Measurements from ENCODE around the gene ZNF804A. TPM values are rescaled to one million over a fixed set of nuclear protein-coding genes. Genes with fewer than 3 reads are reported as not detected.
"Not testable (repeated sequence)": the region's sequence is repeated elsewhere in the genome, so short reads cannot be mapped to it uniquely, and the experiment has no call there.

The ZNF804A gene
- total RNA-seq, 4 donors from 2014 or later = 0.27 to 7.9 (median 1.4) TPM; not detected in 1

- H3K36me3 ChIP-seq = no peaks in the 10 kb centered on the region
- no peak for DNase-seq
These were observed 262.4 kb downstream of the ZNF804A start for GRCh38 chr2:184860744-184861143.

GRCh38 chr2:184875212-184875611, 276.9 kb downstream of the ZNF804A start:
- no peak for TF ChIP-seq CTCF (IDR thresholded peaks at IDR 0.05)
- no peak for TF ChIP-seq POLR2A (IDR thresholded peaks at IDR 0.05)
- Histone ChIP-seq H3K27ac (no peak overlapping the region), H3K27me3 (no peaks in the 10 kb centered on the region), H3K4me3 (no peak overlapping the region), H3K9me3 (no peaks in the 10 kb centered on the region), H3K4me1 (no peaks in the 10 kb centered on the region), H3K36me3 (no peaks in the 10 kb centered on the region)
- DNase-seq = no peak
- intact Hi-C loops (cut with DNase I; ENCODE audit: low total_unique reads) = no loop called here

More at GRCh38 chr2:184860744-184861143, 262.4 kb downstream of the ZNF804A start:
- H3K4me1 ChIP-seq = no peaks in the 10 kb centered on the region
- TF ChIP-seq POLR2A (IDR thresholded peaks at IDR 0.05) (no peak), CTCF (IDR thresholded peaks at IDR 0.05) (no peak)
- no peak overlapping the region for H3K4me3 ChIP-seq
- H3K27ac ChIP-seq = no peak overlapping the region
- H3K27me3 ChIP-seq = no peaks in the 10 kb centered on the region
- intact Hi-C loops (cut with DNase I; ENCODE audit: low total_unique reads) = no loop called here
- peaks cover 0 to 6% of the 10 kb centered on the region in 2 donors for H3K9me3 ChIP-seq

- H3K36me3 ChIP-seq = no peaks in the 10 kb centered on the region
- H3K27me3 ChIP-seq = no peaks in the 10 kb centered on the region
- no peak overlapping the region for H3K27ac ChIP-seq
- H3K4me3 ChIP-seq = no peak overlapping the region
- no peak for TF ChIP-seq CTCF (IDR thresholded peaks at IDR 0.05)
- no peak for TF ChIP-seq POLR2A (IDR thresholded peaks at IDR 0.05)
- no peaks in the 10 kb centered on the region for H3K4me1 ChIP-seq
- intact Hi-C loops (cut with DNase I; ENCODE audit: low total_unique reads) = no loop called here
- DNase-seq = no peak
- no peaks in the 10 kb centered on the region for H3K9me3 ChIP-seq
These were observed 277.6 kb downstream of the ZNF804A start for GRCh38 chr2:184875911-184876310.

- Histone ChIP-seq H3K36me3 (no peaks in the 10 kb centered on the region), H3K9me3 (no peaks in the 10 kb centered on the region), H3K4me1 (no peaks in the 10 kb centered on the region), H3K4me3 (no peak overlapping the region), H3K27me3 (no peaks in the 10 kb centered on the region), H3K27ac (no peak overlapping the region)
- intact Hi-C loops (cut with DNase I; ENCODE audit: low total_unique reads) = no loop called here
- DNase-seq = no peak
- TF ChIP-seq CTCF (IDR thresholded peaks at IDR 0.05) = no peak
- TF ChIP-seq POLR2A (IDR thresholded peaks at IDR 0.05) = no peak
These were observed 279.6 kb downstream of the ZNF804A start for GRCh38 chr2:184877909-184878308.

- no peaks in the 10 kb centered on the region for H3K9me3 ChIP-seq
- TF ChIP-seq CTCF (IDR thresholded peaks at IDR 0.05) (no peak), POLR2A (IDR thresholded peaks at IDR 0.05) (no peak)
- H3K27ac ChIP-seq = no peak overlapping the region
- H3K4me1 ChIP-seq = no peaks in the 10 kb centered on the region
- H3K27me3 ChIP-seq = no peaks in the 10 kb centered on the region
- DNase-seq = no peak
- no peaks in the 10 kb centered on the region for H3K36me3 ChIP-seq
- no peak overlapping the region for H3K4me3 ChIP-seq
- intact Hi-C loops (cut with DNase I; ENCODE audit: low total_unique reads) = no loop called here
These were observed 281.3 kb downstream of the ZNF804A start for GRCh38 chr2:184879671-184880070.

- H3K4me3 ChIP-seq; H3K4me1 ChIP-seq; intact Hi-C loops (cut with DNase I; ENCODE audit: low total_unique reads); H3K27ac ChIP-seq; DNase-seq; H3K27me3 ChIP-seq; H3K36me3 ChIP-seq; H3K9me3 ChIP-seq: not testable (repeated sequence)
These were observed 288.3 kb downstream of the ZNF804A start for GRCh38 chr2:184886585-184886984.

Data from uterus (tissue), 4 donors.